ENCODE measurements around the gene GREM2.

The GREM2 gene

GRCh38 chr1:240553351-240553750 is 58.6 kb downstream of the GREM2 start:
- FAIRE-seq: no peak

GRCh38 chr1:240539769-240540414 is 72.1 kb downstream of the GREM2 start:
- no peak for FAIRE-seq

- no peak for FAIRE-seq
Measured at GRCh38 chr1:240538776-240539430, 73.1 kb downstream of the GREM2 start.

- FAIRE-seq: no peak
Measured at GRCh38 chr1:240533154-240533780, 78.7 kb downstream of the GREM2 start.

- FAIRE-seq: no peak
Measured at GRCh38 chr1:240528591-240528990, 83.4 kb downstream of the GREM2 start.

- FAIRE-seq: no peak
Measured at GRCh38 chr1:240527086-240527485, 84.9 kb downstream of the GREM2 start.

- no peak for FAIRE-seq
Measured at GRCh38 chr1:240526312-240526711, 85.6 kb downstream of the GREM2 start.

- no peak for FAIRE-seq
Measured at GRCh38 chr1:240524356-240525069, 87.4 kb downstream of the GREM2 start.

GRCh38 chr1:240522122-240522822 is 89.7 kb downstream of the GREM2 start:
- FAIRE-seq: no peak

GRCh38 chr1:240517891-240518290 is 94.1 kb downstream of the GREM2 start:
- FAIRE-seq: no peak

GRCh38 chr1:240516069-240516468 is 95.9 kb downstream of the GREM2 start:
- FAIRE-seq: no peak

- no peak for FAIRE-seq
Measured at GRCh38 chr1:240515505-240515904, 96.5 kb downstream of the GREM2 start.

- no peak for FAIRE-seq
Measured at GRCh38 chr1:240511789-240512188, 100.2 kb downstream of the GREM2 start.

GRCh38 chr1:240508950-240509349 is 103.0 kb downstream of the GREM2 start:
- no peak for FAIRE-seq

- no peak for FAIRE-seq
Measured at GRCh38 chr1:240508201-240508600, 103.8 kb downstream of the GREM2 start.

- FAIRE-seq: no peak
Measured at GRCh38 chr1:240506176-240506575, 105.8 kb downstream of the GREM2 start.

- FAIRE-seq: no peak
Measured at GRCh38 chr1:240503558-240503957, 108.4 kb downstream of the GREM2 start.

- FAIRE-seq: no peak
Measured at GRCh38 chr1:240503036-240503435, 108.9 kb downstream of the GREM2 start.

GRCh38 chr1:240501115-240501514 is 110.8 kb downstream of the GREM2 start:
- no peak for FAIRE-seq

- FAIRE-seq: no peak
Measured at GRCh38 chr1:240500647-240501046, 111.3 kb downstream of the GREM2 start.

- FAIRE-seq: no peak
Measured at GRCh38 chr1:240499012-240499411, 112.9 kb downstream of the GREM2 start.

GRCh38 chr1:240498335-240498734 is 113.6 kb downstream of the GREM2 start:
- no peak for FAIRE-seq

- FAIRE-seq: no peak
Measured at GRCh38 chr1:240497908-240498307, 114.0 kb downstream of the GREM2 start.

Data from TTC549 (cell line).